A549 (cell line): ENCODE measurements around the gene DYNLT2B. TPM values are rescaled to one million over a fixed set of nuclear protein-coding genes. Genes with fewer than 3 reads are reported as not detected.

Experiments used
- ATAC-seq, 2 experiments: fragments of 200-7000 bp in 1 of 2; fragments of >200 bp in 1 of 2; cut with Nextera tagmentation in 1 of 2; cut with Tn5 transposase in 1 of 2; 3 replicates each; pipeline versions ENCODE4 v1.8.0 to v1.9.1; 2018 to 2020; ENCODE audit warnings: mild to moderate bottlenecking in 1 of 2, moderate library complexity in 1 of 2
- CTCF ChIA-PET: fragments of 300-600 bp; sonication (Branson Sonifier 250); formaldehyde crosslinking; extraction: SDS; loops from one replicate; lab custom pipeline; 2021; ENCODE audit warnings: antibody characterized with exemption, inconsistent platforms; lab: Yijun Ruan, JAX
- POLR2A ChIA-PET: fragments of 350-600 bp; formaldehyde crosslinking; extraction: SDS; loops from one replicate; lab custom pipeline; 2021; ENCODE audit warnings: antibody characterized with exemption, inconsistent platforms; lab: Yijun Ruan, JAX
- DNase-seq, 2 experiments: peaks; one replicate each; pipeline versions ENCODE4 v3.0.0 to v3.0.0-alpha.2; 2011 to 2016; ENCODE audit warnings: low read depth in 1 of 2, low spot score in 1 of 2
- FAIRE-seq: peaks from 2 replicates; lab custom pipeline; 2011; peaks lifted over from hg19 to GRCh38; lab: Jason Lieb, UNC
- H3K27ac ChIP-seq, 2 experiments: fragments of >200 bp; sonication (Bioruptor Twin); formaldehyde crosslinking; 3 replicates each; pipeline ENCODE4 v1.5.1; 2016 to 2017
- H3K4me1 ChIP-seq: fragments of >200 bp; sonication (Bioruptor Twin); formaldehyde crosslinking; 3 replicates; pipeline ENCODE4 v1.6.1; 2016
- H3K4me2 ChIP-seq: fragments of >200 bp; sonication (Bioruptor Twin); formaldehyde crosslinking; 3 replicates; pipeline ENCODE4 v1.6.1; 2016
- H3K4me3 ChIP-seq: fragments of >200 bp; sonication (Bioruptor Twin); formaldehyde crosslinking; 3 replicates; pipeline ENCODE4 v1.5.1; 2016
- H3K9me3 ChIP-seq: fragments of >200 bp; sonication (Bioruptor Twin); formaldehyde crosslinking; 3 replicates; pipeline ENCODE4 v1.6.1; 2016
- CBX2 ChIP-seq: fragments of 200-600 bp; sonication (generic); IDR thresholded peaks from 2 replicates; pipeline ENCODE4 v1.6.1; 2016; ENCODE audit warnings: low read depth, mild to moderate bottlenecking, borderline replicate concordance
- CEBPB ChIP-seq, 2 experiments: fragments of >200 bp in 1 of 2; sonication (Bioruptor Twin) in 1 of 2; formaldehyde crosslinking in 1 of 2; IDR thresholded peaks; 2 replicates each; pipeline ENCODE4 v1.6.1; 2012 to 2016
- EHMT2 ChIP-seq: fragments of 200-600 bp; sonication (generic); IDR thresholded peaks from 2 replicates; pipeline ENCODE4 v1.6.1; 2016; ENCODE audit warnings: antibody characterized with exemption, low read depth, mild to moderate bottlenecking, moderate library complexity
- EP300 ChIP-seq, 2 experiments: fragments of >200 bp; sonication (Bioruptor Twin); formaldehyde crosslinking; IDR thresholded peaks; 2 replicates in 1 of 2; 3 replicates in 1 of 2; pipeline ENCODE4 v1.6.1; 2016 to 2017
- FOSL2 ChIP-seq, 2 experiments: fragments of 450-650 bp in 1 of 2; fragments of >200 bp in 1 of 2; sonication (Bioruptor Twin) in 1 of 2; formaldehyde crosslinking; IDR thresholded peaks; 2 replicates each; pipeline versions ENCODE4 v1.5.0 to v1.6.1; 2016 to 2020; ENCODE audit warnings: mild to moderate bottlenecking in 1 of 2, moderate library complexity in 1 of 2
- FOXS1 ChIP-seq: fragments of 250-450 bp; sonication (Bioruptor Pico); IDR thresholded peaks from 2 replicates; pipeline ENCODE4 v1.5.0; 2020; ENCODE audit warnings: mild to moderate bottlenecking, moderate library complexity
- GATA3 ChIP-seq: IDR thresholded peaks from 2 replicates; pipeline ENCODE4 v1.6.1; 2012; ENCODE audit warnings: borderline replicate concordance
- HDAC2 ChIP-seq: fragments of 200-600 bp; sonication (generic); IDR thresholded peaks from 2 replicates; pipeline ENCODE4 v1.6.1; 2016
- HEYL ChIP-seq: fragments of 250-450 bp; sonication (Bioruptor Pico); IDR thresholded peaks from 2 replicates; pipeline ENCODE4 v1.8.0; 2021; ENCODE audit warnings: mild to moderate bottlenecking, moderate library complexity
- HOXA7 ChIP-seq: fragments of 250-450 bp; sonication (Bioruptor Pico); IDR thresholded peaks from 2 replicates; pipeline ENCODE4 v1.5.0; 2020; ENCODE audit warnings: mild to moderate bottlenecking, moderate library complexity
- HOXB5 ChIP-seq: fragments of 250-450 bp; sonication (Bioruptor Pico); IDR thresholded peaks from 2 replicates; pipeline ENCODE4 v1.5.0; 2020; ENCODE audit warnings: mild to moderate bottlenecking, moderate library complexity
- KDM1A ChIP-seq: fragments of 200-600 bp; sonication (generic); IDR thresholded peaks from 2 replicates; pipeline ENCODE4 v1.6.1; 2016; ENCODE audit warnings: low read depth, mild to moderate bottlenecking
- MAFK ChIP-seq: fragments of 450-650 bp; IDR thresholded peaks from 2 replicates; pipeline ENCODE4 v1.6.1; 2014; ENCODE audit not compliant: partially characterized antibody
- MAZ ChIP-seq: fragments of 150-350 bp; IDR thresholded peaks from 2 replicates; pipeline ENCODE4 v1.6.1; 2014; ENCODE audit warnings: antibody characterized with exemption, low read depth, low read length, borderline replicate concordance
- NFE2L2 ChIP-seq: fragments of 150-350 bp; conservative IDR thresholded peaks from 2 replicates; pipeline ENCODE4 v1.6.1; 2014; ENCODE audit warnings: low read length
- RARB ChIP-seq: fragments of 250-450 bp; sonication (Bioruptor Pico); IDR thresholded peaks from 2 replicates; pipeline ENCODE4 v1.8.0; 2021; ENCODE audit warnings: mild to moderate bottlenecking, moderate library complexity
- RCOR1 ChIP-seq: fragments of 150-350 bp; IDR thresholded peaks from 2 replicates; pipeline ENCODE4 v1.6.1; 2014; ENCODE audit warnings: antibody characterized with exemption, low read length, low read depth
- TP53 ChIP-seq: fragments of 250-450 bp; sonication (Bioruptor Pico); IDR thresholded peaks from 2 replicates; pipeline ENCODE4 v1.5.0; 2021; ENCODE audit warnings: mild to moderate bottlenecking, moderate library complexity
- ZC3H11A ChIP-seq: fragments of 450-650 bp; IDR thresholded peaks from 2 replicates; pipeline ENCODE4 v1.6.1; 2014; ENCODE audit warnings: antibody characterized with exemption, mild to moderate bottlenecking
- ZSCAN20 ChIP-seq: fragments of 250-450 bp; sonication (Bioruptor Pico); IDR thresholded peaks from 2 replicates; pipeline ENCODE4 v1.8.0; 2022; ENCODE audit warnings: mild to moderate bottlenecking, moderate library complexity
- WGBS: methylation state at CpG from one replicate; pipeline ENCODE4 v1.1.6; 2017; ENCODE audit errors: missing lambda C conversion rate; 5-methylcytosine and 5-hydroxymethylcytosine counted together
- polyA plus RNA-seq, 4 experiments: library from polyadenylated mRNA; depleted of rRNA in 3 of 4; stranded (reverse); fragments of >200 nt; fragmentation: RNase III in 1 of 4; extraction: RNeasy Plus Mini Kit Qiagen cat#74134 plus additional on column Dnase treatment in 1 of 4; gene quantifications; 2 replicates in 3 of 4; 3 replicates in 1 of 4; pipeline ENCODE4 v1.2.3, GENCODE V29; 2011 to 2017
- TF ChIP-seq, protein P1 (sequence below): fragments of 200-600 bp; sonication (generic); IDR thresholded peaks from 2 replicates; pipeline ENCODE4 v1.6.1; 2016; ENCODE audit warnings: antibody characterized with exemption, mild to moderate bottlenecking, moderate library complexity
- TF ChIP-seq, protein P2 (sequence below): fragments of 450-650 bp; IDR thresholded peaks from 2 replicates; pipeline ENCODE4 v1.6.1; 2014; ENCODE audit warnings: antibody characterized with exemption
- TF ChIP-seq, protein P3 (sequence below): fragments of 250-450 bp; sonication (Bioruptor Pico); IDR thresholded peaks from 2 replicates; pipeline ENCODE4 v1.5.0; 2021; ENCODE audit warnings: mild to moderate bottlenecking, moderate library complexity, borderline replicate concordance
- TF ChIP-seq, protein P4 (sequence below): fragments of 250-450 bp; sonication (Bioruptor Pico); IDR thresholded peaks from 2 replicates; pipeline ENCODE4 v1.5.0; 2020; ENCODE audit warnings: low read depth, mild to moderate bottlenecking, moderate library complexity
- TF ChIP-seq, protein P5 (sequence below): fragments of >200 bp; sonication (Bioruptor Twin); formaldehyde crosslinking; IDR thresholded peaks from 3 replicates; pipeline ENCODE4 v1.6.1; 2016

Gene DYNLT2B
- polyA plus RNA-seq, 2 of the 4 experiments (the other 2 are of a cell fraction) = 34.7 to 34.9 TPM

DNA sequence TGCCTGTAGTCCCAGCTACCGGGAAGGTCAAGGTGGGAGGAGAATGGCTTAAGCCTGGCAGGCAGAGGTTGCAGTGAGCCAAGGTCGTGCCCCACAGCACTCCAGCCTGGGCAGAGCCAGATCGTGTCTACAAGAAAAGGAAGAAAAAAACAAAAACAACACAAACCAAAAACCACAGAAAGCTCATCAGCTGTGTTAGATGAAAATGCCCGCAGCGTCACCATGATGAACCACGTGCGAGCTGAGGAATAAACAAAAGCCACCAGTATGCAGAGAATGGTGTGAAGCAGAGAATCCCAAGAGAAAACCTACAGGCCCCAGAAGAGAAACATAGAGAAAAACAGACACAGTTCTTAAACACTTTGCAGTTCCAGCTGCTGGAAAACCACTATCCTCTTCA lies 39.9 kb upstream of the DYNLT2B start:
- Histone ChIP-seq H3K4me1 (no peaks in the 10 kb centered on the region), H3K9me3 (no peaks in the 10 kb centered on the region), H3K27ac (no peak overlapping the region), H3K4me2 (no peak overlapping the region), H3K4me3 (no peak overlapping the region)
- ChIA-PET CTCF (interaction anchor here (2.4 kb wide), 1 partner anchor 13 kb away, joined by 8 read pairs; no protein-coding TSS in a partner anchor), POLR2A (no interaction called here)
- no peak for TF ChIP-seq TP53 (CRISPR knock-in tag)
- no peak for TF ChIP-seq CEBPB (IDR thresholded peaks at IDR 0.05)
- TF ChIP-seq, protein P1, sequence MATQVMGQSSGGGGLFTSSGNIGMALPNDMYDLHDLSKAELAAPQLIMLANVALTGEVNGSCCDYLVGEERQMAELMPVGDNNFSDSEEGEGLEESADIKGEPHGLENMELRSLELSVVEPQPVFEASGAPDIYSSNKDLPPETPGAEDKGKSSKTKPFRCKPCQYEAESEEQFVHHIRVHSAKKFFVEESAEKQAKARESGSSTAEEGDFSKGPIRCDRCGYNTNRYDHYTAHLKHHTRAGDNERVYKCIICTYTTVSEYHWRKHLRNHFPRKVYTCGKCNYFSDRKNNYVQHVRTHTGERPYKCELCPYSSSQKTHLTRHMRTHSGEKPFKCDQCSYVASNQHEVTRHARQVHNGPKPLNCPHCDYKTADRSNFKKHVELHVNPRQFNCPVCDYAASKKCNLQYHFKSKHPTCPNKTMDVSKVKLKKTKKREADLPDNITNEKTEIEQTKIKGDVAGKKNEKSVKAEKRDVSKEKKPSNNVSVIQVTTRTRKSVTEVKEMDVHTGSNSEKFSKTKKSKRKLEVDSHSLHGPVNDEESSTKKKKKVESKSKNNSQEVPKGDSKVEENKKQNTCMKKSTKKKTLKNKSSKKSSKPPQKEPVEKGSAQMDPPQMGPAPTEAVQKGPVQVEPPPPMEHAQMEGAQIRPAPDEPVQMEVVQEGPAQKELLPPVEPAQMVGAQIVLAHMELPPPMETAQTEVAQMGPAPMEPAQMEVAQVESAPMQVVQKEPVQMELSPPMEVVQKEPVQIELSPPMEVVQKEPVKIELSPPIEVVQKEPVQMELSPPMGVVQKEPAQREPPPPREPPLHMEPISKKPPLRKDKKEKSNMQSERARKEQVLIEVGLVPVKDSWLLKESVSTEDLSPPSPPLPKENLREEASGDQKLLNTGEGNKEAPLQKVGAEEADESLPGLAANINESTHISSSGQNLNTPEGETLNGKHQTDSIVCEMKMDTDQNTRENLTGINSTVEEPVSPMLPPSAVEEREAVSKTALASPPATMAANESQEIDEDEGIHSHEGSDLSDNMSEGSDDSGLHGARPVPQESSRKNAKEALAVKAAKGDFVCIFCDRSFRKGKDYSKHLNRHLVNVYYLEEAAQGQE = no peak
- no peak for TF ChIP-seq EP300 (IDR thresholded peaks at IDR 0.05)
- no peak for TF ChIP-seq EHMT2
- no peak for TF ChIP-seq HOXA7
- no peak for TF ChIP-seq NFE2L2
- no peak for TF ChIP-seq ZC3H11A
- no peak for TF ChIP-seq HEYL (CRISPR knock-in tag)
- TF ChIP-seq, protein P2, sequence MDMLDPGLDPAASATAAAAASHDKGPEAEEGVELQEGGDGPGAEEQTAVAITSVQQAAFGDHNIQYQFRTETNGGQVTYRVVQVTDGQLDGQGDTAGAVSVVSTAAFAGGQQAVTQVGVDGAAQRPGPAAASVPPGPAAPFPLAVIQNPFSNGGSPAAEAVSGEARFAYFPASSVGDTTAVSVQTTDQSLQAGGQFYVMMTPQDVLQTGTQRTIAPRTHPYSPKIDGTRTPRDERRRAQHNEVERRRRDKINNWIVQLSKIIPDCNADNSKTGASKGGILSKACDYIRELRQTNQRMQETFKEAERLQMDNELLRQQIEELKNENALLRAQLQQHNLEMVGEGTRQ = no peak
- TF ChIP-seq GATA3 = no peak
- TF ChIP-seq ZSCAN20 = no peak
- TF ChIP-seq, protein P3, sequence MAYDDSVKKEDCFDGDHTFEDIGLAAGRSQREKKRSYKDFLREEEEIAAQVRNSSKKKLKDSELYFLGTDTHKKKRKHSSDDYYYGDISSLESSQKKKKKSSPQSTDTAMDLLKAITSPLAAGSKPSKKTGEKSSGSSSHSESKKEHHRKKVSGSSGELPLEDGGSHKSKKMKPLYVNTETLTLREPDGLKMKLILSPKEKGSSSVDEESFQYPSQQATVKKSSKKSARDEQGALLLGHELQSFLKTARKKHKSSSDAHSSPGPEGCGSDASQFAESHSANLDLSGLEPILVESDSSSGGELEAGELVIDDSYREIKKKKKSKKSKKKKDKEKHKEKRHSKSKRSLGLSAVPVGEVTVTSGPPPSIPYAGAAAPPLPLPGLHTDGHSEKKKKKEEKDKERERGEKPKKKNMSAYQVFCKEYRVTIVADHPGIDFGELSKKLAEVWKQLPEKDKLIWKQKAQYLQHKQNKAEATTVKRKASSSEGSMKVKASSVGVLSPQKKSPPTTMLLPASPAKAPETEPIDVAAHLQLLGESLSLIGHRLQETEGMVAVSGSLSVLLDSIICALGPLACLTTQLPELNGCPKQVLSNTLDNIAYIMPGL (CRISPR knock-in tag) = no peak
- no peak for TF ChIP-seq CBX2
- TF ChIP-seq MAZ = no peak
- no peak for TF ChIP-seq FOXS1 (CRISPR knock-in tag)
- no peak for TF ChIP-seq RCOR1
- no peak for TF ChIP-seq HDAC2
- ATAC-seq (no peak), FAIRE-seq (no peak), DNase-seq (no peak)
- 98% methylated on average over 7 of the region's 7 CpGs for WGBS

DNA sequence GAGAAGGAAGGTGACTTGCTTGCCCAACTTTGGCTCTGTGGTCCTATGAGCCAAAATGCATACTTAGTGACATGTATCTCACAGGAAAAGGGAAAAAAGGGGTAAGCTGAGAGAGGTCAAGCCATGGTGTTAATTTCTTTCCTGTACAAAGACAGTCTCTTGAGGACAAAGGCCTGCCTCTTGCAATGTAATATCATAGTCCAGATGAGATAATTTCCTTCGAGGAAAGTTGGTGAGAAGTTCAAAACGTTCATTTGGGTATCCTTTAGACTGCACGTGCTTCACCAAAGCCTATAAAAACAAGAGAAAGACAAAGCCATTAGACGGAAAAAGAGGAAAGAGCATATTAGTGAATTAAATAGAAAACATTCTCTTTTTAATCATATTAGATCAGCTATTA lies 38.5 kb upstream of the DYNLT2B start:
- no peak for FAIRE-seq
- DNase-seq = no peak
- TF ChIP-seq EP300 (IDR thresholded peaks at IDR 0.05) = no peak
- TF ChIP-seq EHMT2 = no peak
- TF ChIP-seq MAZ = no peak
- no peak for TF ChIP-seq GATA3
- no peak for TF ChIP-seq MAFK
- TF ChIP-seq, protein P4, sequence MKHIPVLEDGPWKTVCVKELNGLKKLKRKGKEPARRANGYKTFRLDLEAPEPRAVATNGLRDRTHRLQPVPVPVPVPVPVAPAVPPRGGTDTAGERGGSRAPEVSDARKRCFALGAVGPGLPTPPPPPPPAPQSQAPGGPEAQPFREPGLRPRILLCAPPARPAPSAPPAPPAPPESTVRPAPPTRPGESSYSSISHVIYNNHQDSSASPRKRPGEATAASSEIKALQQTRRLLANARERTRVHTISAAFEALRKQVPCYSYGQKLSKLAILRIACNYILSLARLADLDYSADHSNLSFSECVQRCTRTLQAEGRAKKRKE = no peak
- no peak for TF ChIP-seq HOXB5
- TF ChIP-seq FOSL2 (IDR thresholded peaks at IDR 0.05) = no peak
- TF ChIP-seq FOSL2 (CRISPR knock-in tag; IDR thresholded peaks at IDR 0.05) = no peak
- no peak for TF ChIP-seq RARB
- no peak for TF ChIP-seq HEYL (CRISPR knock-in tag)
- TF ChIP-seq KDM1A = no peak
- TF ChIP-seq, protein P2 = no peak
- TF ChIP-seq, protein P5, sequence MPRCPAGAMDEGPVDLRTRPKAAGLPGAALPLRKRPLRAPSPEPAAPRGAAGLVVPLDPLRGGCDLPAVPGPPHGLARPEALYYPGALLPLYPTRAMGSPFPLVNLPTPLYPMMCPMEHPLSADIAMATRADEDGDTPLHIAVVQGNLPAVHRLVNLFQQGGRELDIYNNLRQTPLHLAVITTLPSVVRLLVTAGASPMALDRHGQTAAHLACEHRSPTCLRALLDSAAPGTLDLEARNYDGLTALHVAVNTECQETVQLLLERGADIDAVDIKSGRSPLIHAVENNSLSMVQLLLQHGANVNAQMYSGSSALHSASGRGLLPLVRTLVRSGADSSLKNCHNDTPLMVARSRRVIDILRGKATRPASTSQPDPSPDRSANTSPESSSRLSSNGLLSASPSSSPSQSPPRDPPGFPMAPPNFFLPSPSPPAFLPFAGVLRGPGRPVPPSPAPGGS = no peak
- ChIA-PET POLR2A (no interaction called here), CTCF (no interaction called here)
- Histone ChIP-seq H3K9me3 (no peaks in the 10 kb centered on the region), H3K4me2 (no peak overlapping the region), H3K4me3 (no peak overlapping the region), H3K4me1 (no peaks in the 10 kb centered on the region), H3K27ac (no peak overlapping the region)
- ATAC-seq = no peak
- 89% methylated on average over 4 of the region's 4 CpGs for WGBS
